Cerebellar cortex (tissue), 1 donor: ENCODE data around the gene ITGB5.

Experiments used
- DNase-seq: peaks from one replicate; pipeline ENCODE4 v3.0.0-alpha.2; 2015; ENCODE audit warnings: low spot score

The ITGB5 gene

GRCh38 chr3:124860599-124860998, 26.6 kb downstream of the ITGB5 start:
- DNase-seq: no peak

DNA sequence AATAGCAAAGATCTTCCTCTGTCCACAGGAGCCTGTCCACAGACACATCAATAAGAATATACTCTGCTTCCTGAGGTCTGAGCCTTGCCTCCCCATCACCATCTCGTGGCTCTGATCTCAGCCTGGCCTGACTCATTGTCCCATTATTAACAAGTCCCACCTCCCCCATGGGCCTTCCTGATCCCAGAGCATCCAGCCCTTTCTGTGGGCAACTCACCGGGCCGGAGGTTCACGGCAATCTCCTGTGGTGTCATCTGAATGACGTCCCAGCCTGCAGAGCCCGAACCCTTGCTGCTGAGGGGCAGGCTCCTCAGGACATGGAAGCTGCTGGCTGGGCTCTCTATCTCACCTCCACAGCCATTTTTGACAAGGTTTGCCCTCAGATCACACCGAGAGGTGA, 28.1 kb downstream of the ITGB5 start:
- no peak for DNase-seq

DNA sequence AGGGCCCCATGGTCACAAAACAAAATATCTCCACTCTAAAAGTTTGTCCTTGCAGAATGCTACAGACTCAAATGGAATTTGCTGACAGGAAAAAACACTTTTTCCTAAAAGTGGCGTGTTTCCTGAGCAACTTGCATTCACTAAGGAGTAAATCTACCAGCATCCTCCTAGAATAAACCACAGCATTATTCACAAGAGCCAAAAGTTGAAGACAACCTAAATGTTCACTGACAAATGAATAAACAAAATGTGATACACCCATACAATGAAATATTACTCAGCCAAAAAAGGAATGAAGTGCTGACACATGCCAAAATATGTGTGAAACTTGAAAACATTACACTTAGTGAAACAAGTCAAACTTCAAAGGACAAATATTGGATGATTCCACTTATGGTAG, 28.9 kb downstream of the ITGB5 start:
- DNase-seq: no peak

DNA sequence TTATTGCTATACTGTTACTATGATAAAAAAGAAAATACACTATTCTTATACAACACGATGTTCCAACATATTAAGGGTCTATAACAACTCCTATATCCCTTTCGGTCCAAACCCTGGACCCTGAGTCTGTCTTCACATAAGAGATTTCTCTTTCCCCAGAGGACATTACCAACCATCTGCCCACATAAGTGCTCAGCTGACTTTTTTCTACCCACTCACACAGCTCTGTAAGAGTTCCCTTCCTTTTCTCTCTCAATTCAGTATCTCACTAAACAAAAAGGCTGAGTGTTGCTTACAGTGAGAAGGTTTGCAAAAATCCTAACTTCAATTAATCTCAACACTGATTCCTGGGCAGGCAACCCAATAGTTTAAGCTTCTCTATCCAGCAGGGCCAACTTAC, 30.5 kb downstream of the ITGB5 start:
- DNase-seq: no peak

DNA sequence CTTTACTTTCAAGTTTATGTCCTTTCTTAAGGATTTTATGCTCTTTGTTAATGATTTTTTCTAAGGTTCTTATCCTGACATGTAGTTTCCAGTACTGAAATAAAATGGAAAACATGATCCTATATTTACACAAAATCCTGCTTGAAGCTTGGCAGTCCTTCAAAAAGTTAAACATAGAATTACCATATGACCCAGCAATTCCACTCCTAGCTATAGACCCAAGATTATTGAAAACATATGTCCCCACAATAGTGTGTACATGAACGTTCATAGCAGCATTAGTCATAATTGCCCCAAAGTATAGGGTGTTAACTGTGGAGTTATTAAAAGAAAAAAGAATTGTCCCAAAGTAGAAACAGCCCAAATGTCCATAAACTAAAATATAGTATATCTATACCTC, 33.2 kb downstream of the ITGB5 start:
- DNase-seq: no peak

- DNase-seq: no peak
Observed at GRCh38 chr3:124853446-124853845, 33.7 kb downstream of the ITGB5 start.

GRCh38 chr3:124851905-124852304, 35.3 kb downstream of the ITGB5 start:
- DNase-seq: no peak

- no peak for DNase-seq
Observed at GRCh38 chr3:124851136-124851535, 36.0 kb downstream of the ITGB5 start.

- no peak for DNase-seq
Observed at GRCh38 chr3:124850633-124851032, 36.5 kb downstream of the ITGB5 start.

DNA sequence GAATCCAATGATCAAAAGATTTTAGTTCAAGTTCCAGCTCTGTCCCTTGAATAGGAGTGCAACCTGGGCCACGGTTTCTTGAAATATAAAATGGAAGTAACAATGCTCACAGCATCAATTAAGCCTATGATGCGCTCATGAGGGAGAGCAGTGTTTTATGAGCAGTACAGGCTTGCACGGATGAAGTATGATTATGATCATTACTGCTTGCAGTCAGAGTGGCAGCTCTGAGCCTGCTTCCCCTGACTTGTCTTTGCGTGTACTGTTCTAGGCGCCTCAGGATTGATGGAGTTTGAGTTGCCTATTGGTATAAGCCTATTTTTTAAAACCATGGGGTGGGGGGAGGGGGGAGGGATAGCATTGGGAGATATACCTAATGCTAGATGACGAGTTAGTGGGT, 37.0 kb downstream of the ITGB5 start:
- no peak for DNase-seq

GRCh38 chr3:124848300-124848699, 38.9 kb downstream of the ITGB5 start:
- DNase-seq: no peak

DNA sequence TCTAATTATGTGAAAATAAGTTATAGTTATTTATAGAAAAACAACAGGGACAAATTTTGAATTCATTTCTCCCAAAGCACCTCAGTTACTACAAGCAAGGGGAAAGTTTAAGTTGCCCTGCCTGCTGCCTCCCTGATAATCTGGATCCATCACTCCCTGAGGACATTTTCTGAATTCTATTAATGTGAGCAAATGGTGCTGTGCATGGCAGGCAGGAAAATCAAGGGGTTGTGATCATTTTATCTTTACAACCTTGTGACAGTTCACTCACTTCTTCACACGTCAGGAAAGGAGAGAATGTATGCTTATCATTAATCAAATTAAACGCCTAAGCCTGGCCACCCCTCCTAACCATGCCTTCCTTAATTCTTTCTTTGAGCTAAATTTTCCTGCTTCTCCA, 39.3 kb downstream of the ITGB5 start:
- DNase-seq: no peak

GRCh38 chr3:124847051-124847450, 40.1 kb downstream of the ITGB5 start:
- DNase-seq: no peak

GRCh38 chr3:124846189-124846588, 41.0 kb downstream of the ITGB5 start:
- DNase-seq: no peak

DNA sequence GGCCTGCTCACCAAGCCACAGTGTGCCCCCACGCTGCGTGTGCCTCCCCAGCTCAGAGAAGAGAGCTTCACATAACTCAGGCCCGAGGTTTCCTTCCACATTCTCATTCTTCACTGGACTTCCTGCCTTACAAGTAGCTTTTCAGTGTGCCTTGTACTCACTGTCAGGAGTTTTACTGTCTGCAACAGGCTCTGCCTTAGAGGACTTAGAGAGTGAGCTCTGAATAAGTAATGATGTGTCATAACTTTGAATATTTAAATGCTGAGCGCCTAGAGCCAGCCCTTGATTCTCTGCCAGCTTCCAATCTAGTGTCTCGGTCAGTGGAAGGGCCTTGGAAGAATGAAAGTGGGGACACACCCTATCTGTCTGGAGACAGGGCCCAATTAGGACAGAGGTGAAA, 41.8 kb downstream of the ITGB5 start:
- DNase-seq: no peak

- DNase-seq: no peak
Observed at GRCh38 chr3:124843506-124844177, 43.5 kb downstream of the ITGB5 start.

- DNase-seq: no peak
Observed at GRCh38 chr3:124843047-124843446, 44.1 kb downstream of the ITGB5 start.

- DNase-seq: no peak
Observed at GRCh38 chr3:124841517-124841916, 45.6 kb downstream of the ITGB5 start.

GRCh38 chr3:124840331-124840730, 46.8 kb downstream of the ITGB5 start:
- no peak for DNase-seq

DNA sequence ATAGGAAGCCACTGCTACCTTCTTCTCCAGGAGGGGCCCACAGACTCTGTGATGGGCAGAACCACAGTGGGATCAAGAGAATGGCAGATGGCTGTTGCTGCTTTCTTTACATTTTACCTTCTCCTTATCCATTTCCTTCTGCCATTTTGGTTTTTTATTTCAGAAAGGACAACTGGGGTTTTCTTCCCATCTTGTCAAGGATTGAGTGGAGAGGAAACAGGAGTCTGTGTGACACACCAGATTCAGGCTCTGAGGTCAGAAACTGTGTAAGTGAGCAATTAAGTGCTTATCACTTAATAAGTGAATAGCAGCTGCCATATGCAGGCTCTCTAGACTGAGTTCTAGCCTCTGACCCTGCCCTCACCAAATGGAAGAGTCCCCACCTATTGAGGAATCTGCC, 47.3 kb downstream of the ITGB5 start:
- DNase-seq: no peak

DNA sequence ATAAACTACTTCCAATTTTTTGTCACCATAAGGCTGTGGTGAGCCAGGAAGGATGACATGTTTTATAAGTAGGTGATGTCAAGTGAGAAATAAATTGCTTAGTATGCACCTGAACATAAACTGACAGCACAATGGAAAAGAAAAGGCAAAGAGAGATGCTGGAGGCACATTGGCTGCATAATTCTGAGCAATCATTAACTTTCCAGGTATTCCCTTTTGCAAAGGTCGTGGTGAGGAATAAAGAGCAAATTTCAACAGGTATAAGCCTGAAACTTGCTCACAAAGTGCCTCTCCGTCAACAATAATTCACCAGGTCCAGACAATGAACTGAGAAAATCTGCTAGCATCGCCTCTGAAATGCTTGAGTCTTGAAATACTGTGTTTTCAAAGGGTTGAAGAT, 48.2 kb downstream of the ITGB5 start:
- DNase-seq: no peak

- DNase-seq: peak; percentile 15
Observed at GRCh38 chr3:124837730-124838186, 49.4 kb downstream of the ITGB5 start.

- no peak for DNase-seq
Observed at GRCh38 chr3:124837065-124837464, 50.1 kb downstream of the ITGB5 start.

DNA sequence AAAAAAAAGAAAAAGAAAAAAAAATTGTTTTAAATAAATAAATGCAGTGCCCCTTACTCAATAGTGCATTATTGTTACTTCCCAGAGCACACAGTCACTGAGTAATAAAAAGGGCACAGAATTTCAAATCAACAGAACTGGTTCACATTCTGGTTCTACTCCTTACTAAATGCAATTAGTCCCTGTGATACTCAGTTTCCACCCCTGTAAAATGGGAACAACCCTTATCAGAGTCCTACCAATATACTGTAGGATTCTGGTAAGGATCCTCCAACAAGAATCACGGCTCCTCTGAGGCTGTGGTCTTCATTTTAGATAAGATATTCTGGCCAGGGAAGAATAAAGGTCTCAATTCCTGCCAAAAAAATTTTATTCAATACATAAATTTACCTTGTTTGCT, 50.7 kb downstream of the ITGB5 start:
- no peak for DNase-seq
